GM04504 (cell line): ENCODE measurements around the gene HAT1.
"Not testable (repeated sequence)": the region's sequence is repeated elsewhere in the genome, so short reads cannot be mapped to it uniquely, and the experiment has no call there.

Experiments used
- DNase-seq: peaks from one replicate; pipeline ENCODE4 v3.0.0-alpha.2; 2012; ENCODE audit warnings: low read depth

The HAT1 gene

DNA sequence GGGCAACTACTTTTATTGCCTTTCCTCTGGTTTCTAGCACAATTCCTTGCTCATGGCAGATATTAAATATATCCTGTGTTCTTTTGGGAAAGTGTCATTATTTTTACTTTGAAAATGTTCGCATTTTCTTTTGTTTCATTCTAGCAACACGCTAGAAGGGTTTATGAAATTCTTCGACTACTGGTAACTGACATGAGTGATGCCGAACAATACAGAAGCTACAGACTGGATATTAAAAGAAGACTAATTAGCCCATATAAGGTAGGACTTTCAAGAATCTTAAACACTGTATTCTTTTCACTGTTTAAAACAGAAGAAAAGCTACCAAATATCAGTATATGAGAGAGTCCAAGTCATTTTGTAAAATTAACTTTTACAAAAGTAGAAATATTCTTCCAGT is 56.8 kb downstream of the HAT1 start:
- DNase-seq: no peak

DNA sequence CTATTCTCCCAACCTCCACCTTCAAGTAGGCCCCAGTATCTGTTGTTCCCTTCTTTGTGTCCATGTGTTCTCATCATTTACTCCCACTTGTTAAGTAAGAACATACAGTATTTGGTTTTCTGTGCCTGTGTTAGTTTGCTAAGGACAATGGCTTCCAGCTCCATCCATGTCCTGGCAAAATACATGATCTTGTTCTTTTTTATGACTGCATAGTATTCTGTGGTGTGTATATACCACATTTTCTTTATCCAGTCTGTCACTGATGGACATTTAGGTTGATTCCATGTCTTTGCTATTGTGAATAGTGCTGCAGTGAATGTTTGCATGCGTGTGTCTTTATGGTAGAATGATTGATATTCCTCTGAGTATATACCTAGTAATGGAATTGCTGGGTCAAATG is 61.7 kb downstream of the HAT1 start:
- not testable (repeated sequence) for DNase-seq

DNA sequence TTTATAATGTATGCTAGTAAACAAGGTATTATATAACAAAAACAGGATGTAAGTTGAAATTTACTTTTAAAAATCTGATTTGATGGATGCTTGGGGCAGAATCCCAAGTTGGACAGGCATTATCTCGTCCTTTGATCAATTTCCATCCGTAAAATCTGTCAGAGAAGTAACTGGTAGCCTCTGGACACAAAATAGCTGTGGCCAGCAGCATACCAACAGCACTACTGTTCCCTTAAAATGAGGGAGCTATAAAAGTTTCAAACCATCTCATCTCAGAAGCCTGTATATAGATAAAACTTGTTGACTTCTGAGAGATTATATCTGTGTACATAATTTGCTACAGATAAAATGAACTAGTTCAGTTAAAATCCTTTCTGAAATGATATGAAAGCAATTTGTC is 62.8 kb downstream of the HAT1 start:
- no peak for DNase-seq

DNA sequence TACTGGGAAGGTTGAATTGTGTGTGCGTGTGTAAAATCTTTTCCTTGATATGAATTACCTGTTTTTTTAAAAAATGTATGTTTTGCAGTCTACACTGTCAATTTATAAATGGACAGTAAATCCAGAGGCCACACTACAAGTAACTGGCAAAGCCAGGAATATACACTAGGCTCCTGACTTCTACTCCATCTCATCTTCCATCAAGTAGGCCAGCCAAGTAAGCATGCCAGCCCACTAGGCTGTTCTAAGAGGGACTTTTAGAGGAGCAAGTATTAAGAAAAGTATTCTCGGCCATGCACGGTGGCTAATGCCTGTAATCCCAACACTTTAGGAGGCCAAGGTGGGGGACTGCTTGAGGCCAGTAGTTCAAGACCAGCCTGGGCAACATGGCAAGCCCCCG is 64.5 kb downstream of the HAT1 start:
- no peak for DNase-seq

DNA sequence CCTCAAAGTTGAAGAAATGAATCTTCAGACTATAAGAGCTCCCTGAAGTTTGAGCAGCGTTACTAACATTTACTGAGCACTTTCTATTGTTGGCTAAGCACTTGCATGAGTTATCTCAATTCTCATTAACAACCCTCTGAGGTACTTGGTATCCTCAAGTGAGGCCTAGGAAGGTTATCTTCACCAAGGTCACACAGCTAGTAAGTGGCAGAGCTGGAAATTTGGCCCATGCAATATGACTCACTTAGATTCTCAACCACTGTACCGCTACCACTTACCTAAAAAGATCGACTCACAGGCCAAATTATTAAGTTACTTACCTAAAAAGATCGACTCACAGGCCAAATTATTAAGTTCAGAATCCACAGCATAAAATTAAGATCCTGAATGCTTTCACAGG is 68.8 kb downstream of the HAT1 start:
- no peak for DNase-seq

DNA sequence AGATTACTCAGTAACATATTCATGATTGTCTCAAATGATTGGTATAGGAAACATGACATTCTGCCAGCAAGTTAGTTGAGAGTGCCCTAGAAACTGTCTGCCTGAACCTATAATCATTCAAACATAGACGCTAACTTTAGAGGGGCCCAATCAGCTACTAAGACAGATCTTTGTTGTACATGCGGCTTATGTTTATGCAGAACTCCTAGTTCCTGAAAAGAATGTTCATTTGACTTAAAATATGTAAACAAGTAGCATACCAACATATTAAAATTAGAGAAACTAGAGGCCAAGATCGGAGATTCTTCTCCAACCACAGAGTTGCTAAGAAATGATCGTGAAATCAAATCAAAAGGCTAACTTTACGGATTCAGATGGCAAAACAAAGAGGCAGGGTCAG is 73.3 kb downstream of the HAT1 start:
- DNase-seq: no peak

DNA sequence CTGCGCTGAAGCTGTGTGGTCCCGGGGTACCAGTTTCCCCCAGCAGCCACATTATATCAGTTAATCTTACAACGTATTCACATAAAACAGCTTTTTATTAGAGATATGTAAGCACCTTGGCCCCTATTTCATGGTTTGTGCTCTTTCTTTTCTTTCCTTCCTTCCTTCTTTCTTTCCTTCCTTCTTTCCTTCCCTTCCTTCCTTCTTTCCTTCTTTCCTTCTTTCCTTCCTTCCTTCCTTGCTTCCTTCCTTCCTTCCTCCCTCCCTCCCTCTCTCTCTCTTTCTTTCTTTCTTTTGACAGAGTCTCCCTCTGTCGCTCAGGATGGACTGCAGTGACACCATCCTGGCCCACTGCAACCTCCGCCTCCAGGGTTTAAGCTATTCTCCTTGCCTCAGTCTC is 73.8 kb downstream of the HAT1 start:
- no peak for DNase-seq

DNA sequence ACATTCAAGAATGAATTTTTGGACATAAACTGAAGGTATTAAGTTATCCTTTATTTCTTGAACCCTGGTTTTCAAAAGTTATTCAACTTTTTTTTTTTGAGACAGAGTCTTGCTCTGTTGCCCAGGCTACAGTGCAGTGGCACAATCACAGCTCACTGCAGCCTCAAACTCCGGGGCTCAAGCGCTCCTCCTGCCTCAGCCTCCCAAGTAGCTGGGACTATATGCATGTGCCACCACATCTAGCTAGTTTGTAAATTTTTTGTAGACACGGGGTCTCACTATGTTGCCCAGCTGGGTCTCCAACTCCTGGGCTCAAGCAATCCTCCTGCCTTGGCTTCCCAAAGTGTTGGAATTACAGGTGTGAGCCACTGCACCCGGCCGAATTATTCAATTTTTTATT is 74.8 kb downstream of the HAT1 start:
- not testable (repeated sequence) for DNase-seq

DNA sequence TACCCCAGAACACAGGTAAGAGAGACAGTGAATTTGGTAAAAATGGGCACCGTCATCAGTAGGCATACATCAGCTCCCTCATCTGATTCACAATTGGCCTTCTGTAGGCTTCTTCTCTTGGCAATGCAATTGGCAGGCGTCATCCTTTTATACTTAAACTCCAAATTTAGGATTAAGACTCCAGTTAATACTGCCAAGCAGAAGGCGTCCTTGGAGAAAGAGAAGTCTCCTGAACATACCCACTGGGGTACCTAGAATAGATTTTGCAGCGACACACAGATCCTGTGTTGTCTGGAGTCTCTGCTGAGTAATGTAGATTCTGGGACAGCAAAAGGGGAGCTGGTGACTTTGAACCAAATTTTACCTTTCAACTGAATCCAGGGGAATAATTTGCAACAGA is 76.9 kb downstream of the HAT1 start:
- DNase-seq: no peak

DNA sequence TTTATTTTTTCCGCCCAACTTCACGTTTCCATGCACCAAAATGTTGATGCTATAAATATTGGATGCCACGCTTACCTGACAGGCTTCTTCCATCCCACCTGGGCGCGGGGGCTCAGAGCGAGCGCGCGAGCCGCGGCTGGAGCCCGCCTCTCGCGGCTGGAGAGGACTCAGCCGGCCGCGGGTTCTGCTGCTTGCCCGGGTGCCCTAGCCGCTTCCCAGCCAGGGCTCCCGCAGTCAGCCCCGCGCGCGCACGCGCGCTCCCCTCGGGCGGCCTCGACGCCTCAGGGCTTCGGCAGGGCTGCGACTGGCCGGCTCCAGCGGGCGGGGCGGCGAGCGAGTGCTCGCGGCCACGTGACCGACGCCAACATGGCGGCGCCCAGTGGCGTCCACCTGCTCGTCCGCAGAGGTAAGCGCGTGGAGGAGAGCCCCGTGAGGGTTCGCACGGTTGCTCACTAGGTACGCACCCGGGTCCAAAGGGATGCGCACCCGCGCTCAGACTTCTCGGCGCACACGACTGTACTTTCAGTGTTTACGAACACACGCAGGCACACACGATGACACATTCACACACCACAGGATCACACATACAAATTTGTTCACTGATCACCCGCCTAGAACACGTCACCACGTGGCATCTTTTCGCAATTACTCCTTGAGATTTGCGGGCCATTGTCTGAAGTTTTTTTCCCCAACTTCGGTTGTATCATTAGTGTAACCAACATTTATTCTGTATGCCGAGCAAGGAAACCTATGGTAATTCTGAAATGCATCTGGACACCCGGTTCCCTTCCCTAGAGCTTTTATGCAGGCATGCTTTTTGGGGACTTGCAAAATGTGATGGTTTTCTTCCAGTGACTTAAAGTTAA is 77.6 kb downstream of the HAT1 start, which contains the start of gene METAP1D:
Gene METAP1D, plus strand, starts transcription at position 350 of the 866 bp plus-strand sequence. Its CDS starts 17 bp downstream, at position 367.
- DNase-seq: peak; percentile 83

DNA sequence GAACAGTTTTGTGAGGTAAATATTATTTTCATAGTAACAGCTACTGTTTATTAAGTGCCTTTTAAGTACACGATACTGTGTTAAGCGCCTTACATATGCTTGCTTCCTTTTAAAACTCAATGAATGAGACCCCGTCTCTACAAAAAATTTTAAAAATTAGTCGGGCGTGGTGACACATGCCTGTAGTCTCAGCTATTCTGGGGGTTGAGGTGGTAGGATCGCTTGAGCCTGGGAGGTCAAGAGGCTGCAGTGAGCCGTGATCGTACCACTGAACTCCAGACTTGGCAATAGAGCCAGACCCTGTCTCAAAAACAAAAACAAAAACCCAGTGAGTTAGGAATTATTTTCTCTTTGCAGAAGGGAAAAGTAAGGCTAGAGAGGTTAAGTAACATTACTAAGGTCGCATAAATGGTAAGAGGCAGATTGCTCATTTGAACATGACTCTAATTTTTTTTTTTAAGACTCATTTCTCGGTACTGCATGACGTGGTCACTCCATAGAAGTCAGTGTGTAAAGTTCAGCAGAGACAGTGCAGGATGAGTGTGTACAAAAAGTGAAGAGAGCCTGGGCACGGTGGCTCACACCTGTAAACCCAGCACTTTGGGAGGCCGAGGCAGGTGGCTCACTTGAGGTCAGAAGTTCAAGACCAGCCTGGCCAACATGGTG is 78.6 kb downstream of the HAT1 start:
- DNase-seq: no peak

DNA sequence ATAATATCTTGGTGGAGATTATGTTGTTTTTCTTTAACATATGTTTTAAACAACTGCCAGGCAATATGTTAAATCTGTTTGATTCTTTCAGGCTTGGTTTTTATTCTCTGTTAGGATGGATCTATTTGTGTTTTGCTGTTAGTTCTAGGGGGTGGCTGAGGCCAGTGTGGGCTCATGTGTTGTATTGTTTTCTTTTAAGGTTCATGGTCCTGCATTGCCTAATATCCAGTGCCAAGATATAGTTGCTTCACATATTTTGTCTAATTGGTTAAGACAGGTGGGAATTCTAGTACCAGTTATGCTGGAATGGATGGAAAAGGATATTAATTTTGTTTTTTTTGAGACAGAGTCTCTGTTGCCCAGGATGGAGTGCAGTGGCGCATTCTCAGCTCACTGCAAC is 85.1 kb downstream of the HAT1 start:
- no peak for DNase-seq

DNA sequence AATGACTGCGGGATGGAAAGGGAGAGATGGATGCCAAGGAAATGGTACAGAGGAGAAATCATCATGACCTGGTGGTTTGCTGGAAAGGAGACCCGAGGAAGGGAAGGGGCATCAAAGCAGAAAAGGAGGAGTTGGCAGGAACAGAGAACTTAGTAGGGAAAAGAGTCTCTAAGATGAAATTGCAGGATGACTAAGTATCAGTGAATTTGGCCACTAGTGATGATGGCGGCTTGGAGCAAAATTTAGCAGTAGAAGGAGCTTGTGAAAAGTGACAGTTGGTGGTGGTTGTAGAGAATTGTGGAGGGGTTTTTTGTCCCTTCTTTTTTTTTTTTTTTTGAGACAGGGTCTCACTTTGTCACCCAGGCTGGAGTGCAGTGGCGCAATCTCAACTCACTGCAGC is 87.6 kb downstream of the HAT1 start:
- DNase-seq: no peak

DNA sequence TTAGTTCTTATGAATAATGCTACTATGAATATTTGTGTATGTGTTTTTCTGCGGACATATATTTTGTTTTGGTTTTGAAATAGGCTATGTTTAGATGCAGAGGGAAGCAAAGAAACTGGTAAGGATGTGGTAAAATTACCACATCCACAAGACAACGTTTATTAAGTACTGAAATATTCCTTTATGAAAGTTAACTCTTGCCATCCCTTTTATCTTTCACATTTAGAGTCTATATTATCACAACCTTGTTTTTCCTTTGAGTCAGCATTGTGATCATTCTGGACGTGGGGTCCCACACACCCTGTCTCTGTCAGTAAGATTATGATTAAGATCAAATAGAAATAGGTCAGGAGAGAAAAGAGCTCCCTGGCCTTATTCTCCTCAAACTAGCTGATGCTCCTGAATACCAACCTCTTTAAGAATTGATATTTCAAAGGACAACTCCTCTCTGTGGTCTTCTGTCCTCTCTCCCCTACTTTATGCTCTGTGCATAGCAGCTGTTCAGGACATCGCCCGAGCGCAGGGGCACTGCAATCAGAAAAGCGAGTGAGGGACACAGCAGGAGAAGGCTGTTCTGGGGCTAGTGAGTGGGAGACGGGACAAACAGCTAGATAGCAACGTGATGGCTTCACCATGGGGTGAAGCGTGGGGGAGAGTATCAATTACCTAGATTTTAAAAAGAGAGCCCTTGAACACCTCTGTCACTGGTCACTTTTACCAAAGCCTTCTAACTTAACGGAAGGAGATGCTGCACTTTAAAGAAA is 89.7 kb downstream of the HAT1 start:
- DNase-seq: no peak

DNA sequence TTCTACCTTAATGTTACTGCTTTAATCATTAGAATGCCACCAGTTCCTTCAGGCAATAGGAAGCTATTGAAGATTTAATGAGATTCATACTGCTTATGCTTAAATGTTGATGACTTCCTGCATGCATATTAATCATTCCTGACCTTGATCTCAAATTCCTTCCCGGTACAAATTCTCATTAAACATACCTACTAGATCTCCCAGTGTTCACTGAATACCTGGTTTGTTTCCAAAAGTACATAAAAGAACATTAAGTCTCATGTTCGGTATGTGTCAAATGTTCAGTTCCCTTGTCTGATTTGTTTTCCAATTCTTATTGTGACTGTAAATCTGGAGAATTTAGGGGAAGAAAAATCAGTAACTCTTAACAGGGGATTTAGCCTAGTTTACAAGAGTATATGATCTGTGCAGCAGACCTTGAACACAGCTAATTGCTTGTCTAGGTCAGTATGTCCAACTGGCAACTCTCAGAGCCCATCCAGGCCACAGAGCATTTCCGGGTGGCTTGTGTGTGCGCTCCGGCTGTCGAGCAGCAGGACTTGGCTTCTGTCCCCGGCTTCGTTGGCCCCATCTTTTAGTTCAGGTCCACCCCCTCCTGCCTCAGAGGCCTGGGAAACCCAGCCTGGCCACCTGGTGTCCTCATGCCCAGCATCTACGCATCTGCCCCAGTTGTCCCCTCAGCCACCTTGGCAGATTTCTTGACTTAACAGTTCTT is 90.6 kb downstream of the HAT1 start:
- no peak for DNase-seq

DNA sequence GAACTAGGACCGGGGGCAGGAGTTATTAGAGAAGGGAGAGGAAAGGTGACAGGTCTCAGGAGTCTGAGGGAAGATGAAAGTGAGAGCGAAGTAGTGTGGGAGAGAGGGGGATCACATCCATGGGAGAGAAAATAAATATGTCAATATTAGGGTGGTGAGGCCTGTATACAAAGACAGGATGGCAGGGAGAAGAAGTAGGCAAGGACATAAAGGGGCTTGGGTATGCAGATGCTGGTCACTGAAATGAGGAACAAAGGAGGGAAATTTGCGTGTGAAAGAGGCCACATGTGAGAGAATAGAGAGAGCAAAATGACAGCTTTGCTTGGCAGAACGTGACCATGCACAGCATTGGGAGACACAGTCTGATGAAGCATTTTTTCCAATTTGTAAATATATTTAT is 91.1 kb downstream of the HAT1 start:
- no peak for DNase-seq

DNA sequence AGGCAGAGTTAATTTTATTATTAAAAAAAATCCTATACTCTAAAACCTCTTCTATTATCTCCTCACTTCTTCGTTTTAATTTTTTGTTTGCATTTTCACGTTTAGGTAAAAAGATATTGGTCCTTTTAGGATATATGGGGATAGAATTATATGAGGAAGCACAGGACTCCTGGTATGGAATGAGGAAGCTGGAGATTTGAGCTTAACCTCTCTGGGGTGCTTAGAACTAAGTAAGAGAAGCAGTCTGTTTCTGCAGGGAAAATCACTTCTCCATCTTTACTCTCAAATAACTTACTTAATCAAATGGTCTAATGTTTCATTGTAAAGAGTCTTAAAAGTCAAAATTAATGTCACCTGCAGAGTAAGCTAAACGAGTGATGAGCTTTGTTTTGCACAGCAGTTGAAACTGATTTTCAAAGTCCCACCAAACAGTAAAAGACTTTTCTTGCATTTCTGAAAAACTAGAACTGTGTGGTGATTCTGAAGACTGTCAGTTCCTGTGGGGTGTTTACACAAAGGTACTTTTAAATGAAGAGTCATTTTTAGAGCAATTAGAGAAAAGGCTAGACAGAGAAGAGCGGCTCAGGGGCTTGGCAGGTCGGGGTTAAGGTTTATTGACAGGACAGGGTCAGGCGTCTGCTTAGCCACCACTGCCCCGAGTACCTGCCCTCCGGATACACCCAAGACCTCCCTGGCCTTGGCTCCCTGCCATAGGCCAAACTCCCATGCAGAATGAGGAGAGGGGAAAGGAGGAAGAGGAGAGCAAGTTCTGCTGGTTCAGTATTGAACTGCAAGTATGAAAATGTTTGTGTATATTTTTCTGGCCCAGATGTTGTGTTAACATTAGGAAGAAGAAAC is 99.0 kb downstream of the HAT1 start:
- no peak for DNase-seq

DNA sequence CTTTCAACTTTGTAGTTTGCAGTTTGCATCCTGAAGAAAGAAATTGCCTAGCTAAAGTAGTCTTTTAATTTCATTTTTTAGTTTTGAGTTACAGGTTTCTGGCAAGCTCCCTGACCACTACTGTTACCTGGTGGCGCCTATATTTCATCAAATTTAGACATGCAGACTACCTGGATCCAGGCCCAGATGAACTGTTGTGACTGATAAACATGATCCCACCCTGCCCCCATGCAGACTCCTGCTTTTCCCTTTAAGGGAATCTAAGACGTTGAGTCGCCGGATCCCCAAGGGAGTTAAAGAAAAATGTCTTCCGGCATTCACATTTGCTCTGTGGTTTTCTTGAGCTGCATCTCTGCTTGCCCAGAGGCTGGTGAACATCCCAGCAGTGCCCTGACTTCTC is 99.7 kb downstream of the HAT1 start:
- peak; percentile 40 for DNase-seq

DNA sequence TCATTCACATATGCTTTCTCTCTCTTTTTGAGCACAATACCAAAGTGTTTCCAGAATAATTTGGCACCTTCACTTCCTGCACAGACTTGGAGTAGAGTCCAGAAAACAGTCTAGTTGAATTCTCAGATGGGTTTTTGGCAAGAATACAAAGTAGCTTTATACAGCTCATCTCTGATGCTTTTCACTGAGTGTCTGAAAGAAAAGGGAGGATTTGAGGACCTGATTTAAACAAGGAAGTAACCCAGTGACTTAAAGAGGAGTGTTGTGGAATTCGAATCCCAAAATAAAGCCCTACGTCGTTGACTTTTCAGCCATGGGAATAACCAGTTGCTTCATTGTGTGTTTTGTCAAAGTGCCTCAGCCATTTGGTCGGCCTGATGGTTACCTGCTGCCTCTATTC is 109.3 kb downstream of the HAT1 start:
- DNase-seq: no peak
